ENCODE measurements around the gene PDIK1L. TPM values are rescaled to one million over a fixed set of nuclear protein-coding genes. Genes with fewer than 3 reads are reported as not detected.

PDIK1L gene
- total and polyA plus RNA-seq, 2 of the 8 experiments (the other 6 are each of a cell fraction or from before 2014, with no cell fraction given) = 0.95 to 4.5 TPM

- TF ChIP-seq CTCF (IDR thresholded peaks at IDR 0.05; ENCODE audit: control extremely low read depth in 1 of 3, insufficient read depth in 1 of 3, low read depth in 1 of 3, low read length in 3 of 3) = no peak
- no peak for TF ChIP-seq ATF3 (IDR thresholded peaks at IDR 0.05; ENCODE audit: insufficient read depth, low read depth, low read length)
- TF ChIP-seq EGR1 (IDR thresholded peaks at IDR 0.05; ENCODE audit: borderline replicate concordance, low read depth, low read length) = no peak
- TF ChIP-seq JUND (IDR thresholded peaks at IDR 0.05; ENCODE audit: low read length) = no peak
- TF ChIP-seq TAF7 (optimal IDR thresholded peaks at IDR 0.05; ENCODE audit: borderline replicate concordance, low read depth, low read length) = no peak
- no peak for TF ChIP-seq POU5F1 (IDR thresholded peaks at IDR 0.05; ENCODE audit: low read depth, low read length)
Measured at GRCh38 chr1:26126321-26127084, 14.9 kb downstream of the PDIK1L start (continued).
